GM06990 (cell line): ENCODE results near the gene GTF2B.
A peak's percentile ranks its signal among the peaks of the same experiment; 100 is the strongest.

Source experiments
- DNase-seq: peaks from one replicate; pipeline ENCODE4 v3.0.0-alpha.2; 2011; ENCODE audit not compliant: insufficient read length; ENCODE audit errors: extremely low read depth
- H3K27me3 ChIP-seq: replicated peaks from 2 replicates; pipeline ENCODE4 v1.6.0; 2011; ENCODE audit warnings: low read length; ENCODE audit not compliant: control insufficient read depth, insufficient read depth
- H3K36me3 ChIP-seq: 2 replicates; pipeline ENCODE4 v1.5.1; 2011; ENCODE audit warnings: low read length; ENCODE audit not compliant: control insufficient read depth, insufficient read depth
- H3K4me3 ChIP-seq: replicated peaks from 2 replicates; pipeline ENCODE4 v1.5.1; 2011; ENCODE audit warnings: low read depth, mild to moderate bottlenecking, control low read depth, low read length
- CTCF ChIP-seq: IDR thresholded peaks from 2 replicates; pipeline ENCODE4 v1.5.1; 2011; ENCODE audit warnings: low read length, control low read depth, mild to moderate bottlenecking, inconsistent platforms; ENCODE audit not compliant: insufficient read depth, poor library complexity, severe bottlenecking

Gene GTF2B

DNA sequence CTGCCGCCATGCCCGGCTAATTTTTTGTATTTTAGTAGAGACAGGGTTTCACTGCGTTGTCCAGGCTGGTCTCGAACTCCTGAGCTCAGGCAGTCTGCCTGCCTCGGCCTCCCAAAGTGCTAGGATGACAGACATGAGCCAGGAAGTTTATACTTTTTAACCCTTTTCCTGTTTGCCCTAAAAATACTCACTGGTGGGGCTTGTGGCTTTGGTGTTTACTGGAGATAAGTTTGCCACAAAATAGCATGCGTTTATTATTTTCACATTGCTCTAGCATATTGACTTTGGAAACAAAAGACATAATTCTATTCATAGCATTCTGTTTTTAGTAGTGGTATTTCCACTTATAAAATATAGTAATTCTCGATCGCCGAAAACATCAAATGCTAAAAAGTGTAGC, 19.8 kb upstream of the GTF2B start:
- no peak for TF ChIP-seq CTCF
- no peaks in the 10 kb centered on the region for H3K36me3 ChIP-seq
- H3K27me3 ChIP-seq = no peaks in the 10 kb centered on the region
- no peak overlapping the region for H3K4me3 ChIP-seq
- no peak for DNase-seq

DNA sequence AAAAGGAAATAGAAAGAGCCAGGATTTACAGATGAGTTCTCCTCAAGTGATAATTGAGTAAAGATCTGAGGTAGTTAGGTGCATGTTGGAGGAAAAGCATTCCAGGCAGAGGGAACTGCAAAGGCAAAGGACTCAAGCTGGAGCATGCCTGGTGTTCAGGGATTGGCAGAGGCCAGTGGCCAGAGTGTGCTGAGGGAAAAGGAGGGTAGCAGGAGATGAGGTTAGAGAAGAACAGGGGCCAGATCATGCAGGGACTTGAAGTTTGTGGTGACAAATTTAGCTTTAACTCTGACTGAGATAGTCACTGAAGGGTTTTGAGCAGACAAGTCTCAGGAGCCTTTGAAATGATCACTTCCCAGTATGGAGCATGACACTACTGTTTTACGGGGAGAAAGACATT, 19.0 kb upstream of the GTF2B start:
- H3K36me3 ChIP-seq = no peaks in the 10 kb centered on the region
- TF ChIP-seq CTCF = no peak
- no peak for DNase-seq
- no peak overlapping the region for H3K4me3 ChIP-seq
- no peaks in the 10 kb centered on the region for H3K27me3 ChIP-seq

GRCh38 chr1:88900883-88901282, 9.5 kb upstream of the GTF2B start:
- no peak for TF ChIP-seq CTCF
- Histone ChIP-seq H3K36me3 (no peaks in the 10 kb centered on the region), H3K4me3 (no peak overlapping the region), H3K27me3 (no peaks in the 10 kb centered on the region)
- no peak for DNase-seq

- H3K27me3 ChIP-seq = no peaks in the 10 kb centered on the region
- DNase-seq = no peak
- H3K36me3 ChIP-seq = no peaks in the 10 kb centered on the region
- no peak overlapping the region for H3K4me3 ChIP-seq
- no peak for TF ChIP-seq CTCF
Observed at GRCh38 chr1:88897070-88897730, 5.8 kb upstream of the GTF2B start.

DNA sequence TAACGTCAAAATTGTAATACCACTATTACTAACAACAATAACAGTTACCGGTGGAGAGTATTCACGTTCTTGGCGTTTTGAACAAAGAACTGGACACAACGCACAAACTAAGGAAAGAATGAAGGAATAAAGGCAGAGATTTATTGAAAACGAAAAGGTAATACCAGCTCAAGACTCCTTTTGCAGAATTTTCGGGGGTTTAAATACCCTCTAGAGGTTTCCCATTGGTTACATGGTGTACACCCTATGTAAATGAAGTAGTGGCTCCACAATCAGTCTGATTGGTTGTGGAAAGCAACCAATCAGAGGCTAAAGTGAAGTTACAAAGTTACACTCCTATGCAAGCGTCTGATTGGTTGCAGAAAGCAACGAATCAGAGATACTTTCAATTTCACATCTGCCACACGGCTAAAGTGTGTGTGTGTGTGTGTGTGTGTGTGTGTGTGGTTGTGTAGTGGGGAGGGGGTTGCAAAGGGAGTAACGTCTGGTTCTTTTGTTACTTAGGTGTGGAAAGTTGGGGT, 1.1 kb upstream of the GTF2B start:
- no peak for DNase-seq
- Histone ChIP-seq H3K4me3 (no peak overlapping the region), H3K36me3 (no peaks in the 10 kb centered on the region), H3K27me3 (no peaks in the 10 kb centered on the region)
- TF ChIP-seq CTCF = no peak

GRCh38 chr1:88891951-88892340, 579 bp upstream of the GTF2B start:
- no peaks in the 10 kb centered on the region for H3K27me3 ChIP-seq
- H3K36me3 ChIP-seq = no peaks in the 10 kb centered on the region; the same call in 1 of the 2 replicates
- no peak for TF ChIP-seq CTCF
- peak overlapping the region; percentile 100 for H3K4me3 ChIP-seq
- no peak for DNase-seq
